DLD1 (cell line): ENCODE measurements around the gene FAM25A.

Experiments
- in situ Hi-C: cut with HindIII; loops from 2 replicates; pipeline ENCODE4 v1.10.0; 2017; ENCODE audit warnings: low sequenced_read_pairs

Gene FAM25A

DNA sequence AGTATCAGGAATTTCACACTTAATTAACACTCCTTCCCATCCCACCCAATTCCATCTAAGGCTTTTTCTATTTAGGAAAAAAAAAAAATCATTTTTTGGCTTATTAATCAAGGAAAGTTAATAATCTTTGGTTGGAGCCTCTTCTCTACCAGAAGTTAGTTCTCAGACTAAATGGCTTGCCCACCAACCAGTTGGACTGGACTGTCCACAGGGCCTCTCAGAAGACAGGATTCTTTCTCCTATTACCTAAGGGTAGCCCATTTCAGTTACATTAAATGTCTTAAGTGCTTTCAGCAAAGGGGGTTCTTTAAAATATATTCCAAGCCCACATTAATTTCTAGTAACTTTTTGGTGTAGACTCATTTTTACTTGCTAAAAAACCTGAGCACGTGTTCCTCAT is 39.3 kb downstream of the FAM25A start:
- in situ Hi-C loops: no loop called here

DNA sequence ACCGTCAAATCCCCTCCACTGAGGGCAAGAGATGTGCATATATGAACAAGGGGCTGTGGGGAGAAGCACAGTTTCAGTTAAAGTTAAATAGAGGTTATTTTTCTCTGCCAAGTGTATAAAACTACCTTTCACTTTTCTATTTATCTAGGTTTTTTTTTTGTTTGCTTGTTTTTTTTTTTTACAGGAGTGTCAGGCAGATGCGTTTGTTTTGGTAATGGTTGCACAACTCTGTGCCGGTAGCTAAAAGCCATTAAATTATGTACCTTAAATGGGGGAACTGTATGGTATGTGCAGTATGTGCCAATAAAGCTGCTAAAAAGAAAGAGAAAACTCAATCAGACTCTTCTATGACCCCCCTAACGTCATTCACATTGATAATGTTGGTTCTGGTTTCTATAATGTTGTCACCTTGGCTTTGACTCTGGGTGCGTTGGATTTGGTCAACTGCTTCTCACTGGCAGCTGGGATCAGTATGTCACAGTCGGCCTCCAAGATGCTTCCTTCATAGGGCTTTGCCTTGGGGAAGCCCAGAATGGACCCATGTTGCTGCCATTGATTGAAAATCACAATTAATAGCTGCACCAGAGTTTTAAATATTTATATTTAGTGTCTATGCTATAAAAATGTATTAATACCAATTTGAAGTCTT is 40.3 kb downstream of the FAM25A start:
- in situ Hi-C loops: no loop called here

DNA sequence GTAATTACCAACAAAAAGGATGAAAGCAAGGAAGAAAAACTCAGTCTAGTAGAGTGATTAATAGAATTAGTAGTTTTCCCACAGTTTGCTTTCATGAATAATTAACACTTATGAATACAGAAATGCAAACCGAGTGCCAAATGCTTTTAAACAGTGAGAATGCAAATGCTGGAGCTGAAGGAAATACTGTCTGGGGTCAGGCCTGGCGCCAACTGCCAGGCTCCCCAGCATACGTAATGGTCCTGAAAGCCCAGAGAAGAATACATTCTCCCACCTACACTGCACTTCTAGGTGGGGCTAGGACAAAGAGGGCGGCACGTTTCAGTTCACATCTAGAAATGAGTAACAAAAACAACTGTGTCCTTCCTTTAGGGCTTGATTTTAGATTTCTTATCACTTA is 44.6 kb downstream of the FAM25A start:
- in situ Hi-C loops: no loop called here

DNA sequence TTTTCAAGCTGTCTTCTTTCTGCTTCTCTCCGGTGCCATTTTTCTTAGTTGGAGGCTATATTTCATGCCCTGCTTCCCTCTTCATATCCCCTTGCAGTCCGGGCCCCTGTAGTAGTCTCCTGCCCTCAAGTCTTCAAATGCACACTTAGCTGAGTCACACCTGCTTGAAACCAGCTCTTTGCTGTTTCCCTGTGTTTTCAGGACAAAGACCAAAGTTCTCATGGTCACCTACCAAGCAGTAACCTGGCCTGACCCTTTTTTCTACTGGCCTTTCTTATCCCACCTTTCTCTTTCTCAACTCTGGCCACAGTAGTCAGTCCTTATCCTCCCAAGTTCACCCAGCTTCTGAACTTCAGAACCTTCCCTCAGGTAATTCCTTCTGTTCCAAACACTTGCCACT is 46.1 kb downstream of the FAM25A start:
- in situ Hi-C loops: no loop called here

DNA sequence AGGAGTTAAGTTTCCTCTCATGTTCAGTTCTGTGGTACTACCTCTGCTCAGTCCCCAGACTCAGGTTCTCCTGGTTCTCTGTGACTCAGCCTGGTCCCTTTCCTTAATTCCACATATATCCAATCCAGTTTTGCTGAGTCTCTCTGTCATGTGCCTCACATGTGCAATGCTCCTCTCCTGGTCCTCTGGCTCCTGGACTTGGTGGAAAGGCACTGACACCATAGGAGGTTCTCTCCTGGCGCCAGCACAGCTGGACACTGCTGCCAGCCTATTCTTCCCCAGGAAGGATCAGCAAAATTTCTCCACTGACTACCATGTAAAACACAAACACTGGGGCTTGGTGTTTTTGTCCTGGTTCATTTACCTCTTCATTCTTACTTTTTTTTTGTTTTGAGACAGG is 46.8 kb downstream of the FAM25A start:
- in situ Hi-C loops: no loop called here

DNA sequence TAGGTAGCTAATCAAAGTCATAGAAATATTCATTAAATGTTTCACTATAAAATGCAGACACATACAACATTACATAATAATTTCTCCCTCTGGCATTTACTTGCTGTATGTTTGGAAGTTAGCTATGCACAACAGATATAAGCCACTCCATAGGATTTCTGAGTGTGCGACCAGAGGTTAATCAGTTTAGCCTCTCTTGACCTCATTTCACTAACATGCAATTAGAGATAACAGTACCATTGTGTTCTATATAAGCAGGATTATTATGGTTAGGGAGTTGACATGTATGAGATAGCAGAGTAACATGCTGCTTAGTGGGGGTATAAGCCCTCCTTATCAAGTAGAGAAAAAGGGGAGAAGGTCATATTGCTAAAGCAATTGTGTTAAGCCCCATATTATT is 48.2 kb downstream of the FAM25A start:
- in situ Hi-C loops: no loop called here

DNA sequence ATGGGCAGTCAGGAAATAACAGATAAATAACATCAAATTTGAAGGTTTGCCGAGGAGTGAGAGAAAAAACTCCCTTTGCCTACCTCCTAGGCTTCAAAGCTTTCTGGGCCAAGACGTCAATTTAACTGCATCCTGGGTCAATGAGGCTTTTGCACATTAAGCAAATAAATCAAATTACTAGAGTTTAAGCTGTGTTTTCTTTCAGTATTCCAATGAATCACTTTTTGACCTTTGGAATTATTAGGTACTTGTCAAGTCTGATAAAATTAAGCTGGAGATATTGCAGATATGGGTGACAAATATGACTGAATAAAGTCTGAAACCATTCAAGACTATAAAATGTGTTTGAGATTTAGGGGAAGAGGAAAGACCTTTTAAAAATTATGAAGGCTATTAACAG is 52.4 kb downstream of the FAM25A start:
- in situ Hi-C loops: no loop called here
